HG02623 (cell line): ENCODE data around the gene FUT3.
"Not testable (repeated sequence)": the region's sequence is repeated elsewhere in the genome, so short reads cannot be mapped to it uniquely, and the experiment has no call there.

Experiments used
- ATAC-seq: cut with Tn5 transposase; IDR thresholded peaks from one replicate; pipeline ENCODE4 v1.9.1; 2021; ENCODE audit warnings: moderate library complexity; ENCODE audit not compliant: unreplicated experiment

The FUT3 gene

DNA sequence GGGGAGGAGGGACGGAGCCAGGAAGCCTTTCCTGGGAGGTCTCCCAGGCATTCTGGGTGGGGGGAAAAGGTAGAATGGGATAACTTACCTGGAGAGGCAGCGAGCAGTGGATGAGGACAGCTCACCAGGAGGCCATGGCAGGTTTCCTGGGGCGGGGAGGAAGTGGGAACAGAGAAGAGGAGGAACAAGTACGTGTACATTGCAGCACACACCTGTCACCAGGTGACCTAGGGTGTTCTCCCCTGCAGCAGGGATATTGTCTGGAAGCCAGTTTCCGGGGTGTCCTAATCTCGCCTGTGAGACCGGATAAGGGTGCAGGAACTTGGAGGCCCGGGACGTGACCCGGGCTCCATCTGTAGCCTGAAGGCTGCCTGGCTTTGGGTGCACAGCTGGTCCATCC, at the start of gene FUT3:
FUT3 (minus strand) TSS at position 148 of the 400 bp plus-strand sequence.
- ATAC-seq, result no peak

DNA sequence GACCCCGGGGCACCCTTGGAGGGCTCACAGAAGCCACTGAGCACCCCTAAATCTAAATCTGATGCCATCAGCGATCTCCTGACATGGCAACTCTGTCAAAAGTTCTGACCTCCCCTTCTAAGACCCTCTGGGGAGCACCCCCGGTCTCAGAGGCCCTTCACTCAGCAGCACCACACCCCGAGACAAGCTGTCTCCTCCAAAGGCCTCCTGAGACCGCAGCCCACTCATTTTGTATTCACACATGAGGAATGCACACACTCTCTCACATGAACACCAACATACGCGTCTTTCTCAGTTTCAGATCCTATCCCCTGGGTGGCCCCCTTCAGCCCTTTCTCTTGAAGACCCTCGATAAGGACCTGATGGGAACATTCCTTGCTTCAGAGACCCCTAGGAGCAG, 49.7 kb upstream of the FUT3 start:
- ATAC-seq, result no peak

DNA sequence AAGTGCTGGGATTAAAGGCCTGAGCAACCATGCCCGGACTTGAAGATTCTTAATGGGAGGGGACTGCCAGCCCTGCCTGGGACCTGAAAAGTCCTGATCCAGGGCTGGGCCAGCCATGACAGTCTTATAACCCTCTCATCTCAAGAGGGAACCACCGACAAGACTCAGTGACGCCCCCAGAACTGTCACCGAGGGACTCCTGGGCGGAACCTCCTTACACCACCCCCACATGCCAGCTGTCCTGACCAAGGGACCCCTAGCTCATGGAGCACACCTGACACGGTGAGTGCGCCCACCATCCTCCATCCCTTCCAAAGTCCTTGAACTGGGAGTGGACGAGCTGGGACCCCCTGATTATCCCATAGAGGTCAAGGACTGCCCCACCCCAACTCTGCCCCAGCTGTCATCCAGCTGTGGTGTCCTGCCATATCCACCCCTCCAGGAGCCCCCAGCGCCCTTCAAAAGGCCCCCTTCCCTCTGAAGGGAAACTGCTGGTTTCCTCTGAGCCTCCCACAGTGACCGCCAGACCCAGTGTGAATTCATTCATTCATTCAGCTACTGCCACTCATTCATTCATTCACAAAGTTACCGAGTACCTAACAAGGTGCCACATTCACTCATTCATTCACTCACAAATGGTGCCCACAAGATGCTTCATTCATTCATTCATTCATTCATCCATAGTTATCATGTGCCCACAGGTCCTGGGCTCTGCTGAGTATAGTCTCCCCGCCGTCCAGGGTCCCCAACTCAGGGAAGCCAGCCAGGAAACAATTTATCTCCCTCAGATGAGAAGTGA, 48.7 kb upstream of the FUT3 start:
- ATAC-seq, result no peak

DNA sequence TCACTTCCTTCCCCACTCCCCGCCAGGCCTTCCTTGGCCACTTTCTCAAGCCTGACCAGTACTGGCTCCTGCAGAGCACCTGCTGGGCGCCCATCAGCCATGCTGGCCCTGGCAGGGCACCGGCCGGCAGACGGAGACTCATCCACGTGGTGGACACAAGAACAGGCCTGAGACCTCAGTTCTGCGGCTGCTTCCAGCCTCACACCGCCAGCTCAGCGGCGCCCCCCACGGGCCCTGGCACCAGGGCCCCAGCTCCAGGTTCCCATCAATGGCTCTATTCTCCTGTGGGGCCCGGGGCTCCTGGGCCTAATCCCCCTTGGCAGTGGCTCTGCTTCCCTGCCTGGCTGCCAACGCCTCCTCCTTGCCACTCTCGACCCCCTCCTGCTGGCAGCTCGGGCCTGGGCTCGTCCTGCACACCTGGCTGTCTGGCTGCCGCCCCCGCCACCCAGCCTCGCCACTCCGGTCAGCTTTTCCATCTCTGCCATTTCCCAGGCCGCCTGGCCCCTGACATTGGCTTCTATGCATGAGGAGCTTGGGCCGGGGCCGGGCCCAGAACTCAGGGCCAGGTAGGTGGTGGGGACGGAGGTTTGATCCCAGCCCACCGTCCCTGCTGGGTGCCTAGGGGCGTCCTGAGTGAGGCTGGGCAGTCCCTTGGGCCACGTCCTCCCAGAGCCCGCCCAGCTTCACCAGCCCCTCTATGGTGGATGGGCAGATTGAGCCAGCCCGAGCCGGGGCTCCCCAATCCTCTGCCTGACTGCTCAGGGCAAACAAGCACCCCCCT, 46.1 kb upstream of the FUT3 start:
- ATAC-seq, result no peak

DNA sequence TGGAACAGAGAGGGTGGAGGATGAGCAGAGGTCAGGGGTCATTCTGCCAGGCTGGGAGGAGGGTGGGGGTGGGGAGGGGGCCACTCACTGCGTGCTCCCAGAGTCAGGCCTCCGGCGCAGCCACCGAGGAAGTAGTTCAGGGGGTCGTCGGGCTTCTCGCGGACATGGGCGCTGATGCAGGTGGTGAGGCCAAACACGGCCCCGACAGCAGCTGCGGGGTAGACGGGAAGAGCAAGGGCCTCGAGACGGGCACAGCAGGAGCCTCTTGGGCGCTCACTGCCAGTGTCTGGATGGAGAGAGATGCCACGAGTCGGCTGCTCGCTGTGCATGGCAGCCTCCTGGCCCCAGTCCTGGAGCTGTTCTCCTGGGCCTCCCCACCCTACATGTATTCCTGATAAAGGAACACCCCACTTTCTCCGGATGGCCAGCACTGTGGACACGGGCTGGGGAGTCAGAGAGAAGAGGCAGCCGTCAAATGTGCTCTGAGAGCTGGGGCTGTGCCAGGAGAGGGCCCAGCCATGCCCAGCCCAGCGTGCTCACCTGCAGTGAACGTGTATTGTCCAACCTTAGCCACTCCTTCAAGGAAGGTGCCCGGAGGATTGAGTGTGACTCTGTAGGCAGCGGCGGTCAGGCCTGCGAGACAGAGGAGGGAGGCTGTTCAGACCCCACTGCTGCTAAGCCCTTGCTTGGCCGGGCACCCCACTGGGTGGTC, 45.3 kb upstream of the FUT3 start:
- no peak for ATAC-seq

DNA sequence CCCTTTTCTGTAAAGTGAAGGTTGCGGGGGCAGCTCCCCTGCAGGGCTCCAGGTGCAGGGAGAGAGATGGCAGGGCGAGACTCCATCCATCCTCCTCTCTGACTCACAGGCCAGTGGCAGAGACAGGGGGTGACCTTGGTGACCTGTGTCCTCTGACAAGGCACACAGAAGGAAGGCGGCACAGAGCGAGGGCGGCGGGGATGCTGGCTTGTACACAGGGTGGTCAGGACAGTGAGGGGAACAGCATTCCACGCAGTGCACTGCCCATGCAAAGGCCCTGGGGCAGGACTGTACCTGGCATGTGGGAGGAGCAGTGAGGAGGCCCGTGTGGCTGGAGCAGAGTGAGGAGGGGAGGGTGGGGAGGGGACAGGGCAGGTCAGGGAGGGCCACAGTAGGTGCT, 44.6 kb upstream of the FUT3 start:
- no peak for ATAC-seq

DNA sequence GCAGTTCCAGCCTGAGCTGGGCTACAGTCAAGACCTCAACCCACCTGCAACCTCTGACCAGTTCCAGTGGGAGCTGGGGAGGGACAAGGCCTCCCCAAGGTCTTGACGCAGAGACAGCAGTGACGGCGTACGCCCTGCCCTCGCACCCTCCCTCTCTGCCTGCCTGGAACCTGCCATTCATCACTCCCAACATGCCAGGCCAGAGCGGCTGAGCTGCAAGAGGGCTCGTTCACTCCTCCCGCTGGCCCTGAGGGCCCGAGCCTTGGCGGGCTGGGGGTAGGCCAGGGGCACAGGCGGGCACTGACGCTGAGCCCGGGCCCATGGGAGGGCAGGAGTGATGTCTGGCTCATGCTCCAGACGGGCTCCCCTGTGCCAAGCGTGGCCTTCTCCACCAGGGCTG, 44.2 kb upstream of the FUT3 start:
- ATAC-seq, result no peak

DNA sequence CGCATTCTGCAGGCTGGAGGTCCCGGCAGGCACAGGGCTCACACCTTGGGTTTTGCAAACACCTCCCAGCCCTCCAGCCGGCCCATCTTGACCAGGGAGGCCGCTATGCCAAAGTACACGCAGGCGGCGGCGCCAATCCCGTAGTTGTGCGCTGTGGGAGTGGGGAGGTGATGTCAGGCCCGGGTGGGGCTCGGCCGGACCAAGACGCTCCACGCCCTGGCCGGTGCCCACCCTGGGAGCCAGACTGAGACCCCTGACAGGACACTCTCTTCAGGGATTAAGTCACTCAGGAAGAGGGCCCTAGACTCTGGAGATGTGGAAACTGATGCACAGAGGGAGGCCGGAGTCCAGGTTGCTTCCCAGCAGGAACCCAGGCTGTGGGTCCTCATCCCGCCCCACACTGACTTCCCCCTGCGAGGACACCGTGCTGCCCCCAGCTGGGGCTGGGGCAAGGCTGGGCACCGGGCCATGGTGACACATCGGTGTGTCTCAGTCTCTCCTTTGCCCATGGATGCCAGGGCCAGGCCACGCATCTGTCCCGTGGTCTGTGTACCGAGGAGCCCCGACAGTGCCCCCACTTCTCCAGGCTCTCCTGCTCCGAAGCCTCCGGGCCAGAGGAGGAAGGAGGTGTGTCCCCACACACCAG, 43.6 kb upstream of the FUT3 start:
- no peak for ATAC-seq

DNA sequence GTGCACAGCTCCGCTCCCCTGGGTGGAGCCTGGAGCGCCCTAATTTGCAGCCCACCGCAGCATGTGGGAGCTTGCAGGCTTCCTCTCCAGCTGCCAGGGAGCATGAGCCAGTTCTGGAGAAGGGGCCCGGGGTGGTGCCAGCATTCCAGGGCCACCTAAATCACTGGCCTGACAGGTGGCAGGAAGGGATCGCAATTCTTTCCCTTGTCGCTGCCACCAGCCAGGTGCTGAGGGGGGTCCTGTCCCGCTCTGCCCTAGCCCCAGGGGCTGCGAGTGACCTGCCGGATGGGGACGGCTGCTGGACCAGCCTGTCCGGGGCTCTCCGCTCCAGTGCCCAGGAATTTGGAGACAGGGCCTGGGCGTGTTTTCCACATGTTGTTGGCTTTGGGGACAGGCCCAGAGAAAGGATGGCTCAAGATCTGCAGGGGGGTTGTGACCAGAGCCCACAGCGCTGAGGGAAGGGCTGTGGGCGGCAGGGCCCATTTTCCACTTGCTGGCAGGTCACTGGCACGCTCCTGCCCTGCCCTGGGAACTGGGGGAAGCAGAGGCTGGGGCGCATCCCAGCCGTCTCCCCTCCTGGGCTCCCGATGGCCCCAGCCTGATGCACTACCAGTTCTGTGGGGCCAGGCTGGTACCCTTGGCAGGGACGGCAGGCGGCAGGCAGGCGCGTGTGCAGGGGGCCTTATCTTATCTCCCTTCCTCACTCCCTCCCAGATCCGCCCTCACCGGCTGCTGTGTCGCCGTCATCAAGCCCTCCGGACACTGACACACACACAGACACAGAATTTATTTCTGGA, 42.9 kb upstream of the FUT3 start:
- no peak for ATAC-seq

DNA sequence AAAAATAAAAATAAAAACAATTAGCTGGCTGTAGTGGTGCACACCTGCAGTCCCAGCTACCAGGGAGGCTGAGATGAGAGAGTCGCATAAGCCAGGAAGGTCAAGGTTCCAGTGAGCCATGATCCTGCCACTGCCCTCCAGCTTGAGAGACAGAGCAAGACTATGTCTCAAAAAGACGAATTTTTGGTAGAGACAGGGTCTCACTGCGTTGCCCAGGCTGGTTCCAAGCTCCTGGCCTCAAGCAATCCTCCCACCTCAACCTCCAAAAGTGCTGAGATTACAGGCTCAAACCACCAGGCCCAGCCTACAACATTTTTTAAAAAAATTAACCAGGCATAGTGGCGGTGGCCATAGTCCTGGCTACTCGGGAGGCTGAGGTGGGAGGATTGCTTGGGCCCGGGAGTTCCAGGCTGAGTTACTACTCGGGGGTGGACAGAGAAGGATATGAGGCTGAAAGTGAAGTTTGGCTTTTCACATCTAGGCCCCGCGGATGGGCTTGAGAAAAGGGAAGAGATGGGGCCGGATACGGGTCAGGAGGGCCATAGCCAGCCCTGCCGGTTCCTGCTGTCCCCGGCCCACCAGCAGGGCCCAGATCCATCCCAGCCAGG, 42.2 kb upstream of the FUT3 start:
- no peak for ATAC-seq

DNA sequence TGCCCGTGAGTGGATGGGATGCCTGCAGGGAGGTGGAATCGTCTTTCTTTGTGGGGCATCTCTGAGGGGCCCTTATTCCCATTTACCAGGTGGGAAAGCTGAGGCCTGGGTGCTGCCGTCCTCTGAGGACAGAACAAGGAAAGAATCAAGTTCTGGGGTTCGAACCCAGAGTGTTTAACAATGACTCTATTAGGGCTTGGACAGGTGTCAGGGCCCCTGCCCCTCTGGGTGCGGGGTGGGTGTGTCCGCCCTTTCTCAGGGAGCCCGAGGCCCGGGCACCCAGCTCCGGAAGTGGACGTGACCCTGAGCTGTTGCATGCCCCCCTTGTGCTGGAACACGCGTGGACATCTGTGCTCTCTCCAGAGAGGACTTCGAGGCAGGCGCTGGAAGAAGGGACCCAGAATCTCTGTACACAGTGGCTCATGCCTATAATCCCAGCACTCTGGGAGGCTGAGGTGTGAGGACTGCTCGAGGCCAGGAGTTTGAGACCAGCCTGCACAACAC, 41.6 kb upstream of the FUT3 start:
- ATAC-seq, result no peak

DNA sequence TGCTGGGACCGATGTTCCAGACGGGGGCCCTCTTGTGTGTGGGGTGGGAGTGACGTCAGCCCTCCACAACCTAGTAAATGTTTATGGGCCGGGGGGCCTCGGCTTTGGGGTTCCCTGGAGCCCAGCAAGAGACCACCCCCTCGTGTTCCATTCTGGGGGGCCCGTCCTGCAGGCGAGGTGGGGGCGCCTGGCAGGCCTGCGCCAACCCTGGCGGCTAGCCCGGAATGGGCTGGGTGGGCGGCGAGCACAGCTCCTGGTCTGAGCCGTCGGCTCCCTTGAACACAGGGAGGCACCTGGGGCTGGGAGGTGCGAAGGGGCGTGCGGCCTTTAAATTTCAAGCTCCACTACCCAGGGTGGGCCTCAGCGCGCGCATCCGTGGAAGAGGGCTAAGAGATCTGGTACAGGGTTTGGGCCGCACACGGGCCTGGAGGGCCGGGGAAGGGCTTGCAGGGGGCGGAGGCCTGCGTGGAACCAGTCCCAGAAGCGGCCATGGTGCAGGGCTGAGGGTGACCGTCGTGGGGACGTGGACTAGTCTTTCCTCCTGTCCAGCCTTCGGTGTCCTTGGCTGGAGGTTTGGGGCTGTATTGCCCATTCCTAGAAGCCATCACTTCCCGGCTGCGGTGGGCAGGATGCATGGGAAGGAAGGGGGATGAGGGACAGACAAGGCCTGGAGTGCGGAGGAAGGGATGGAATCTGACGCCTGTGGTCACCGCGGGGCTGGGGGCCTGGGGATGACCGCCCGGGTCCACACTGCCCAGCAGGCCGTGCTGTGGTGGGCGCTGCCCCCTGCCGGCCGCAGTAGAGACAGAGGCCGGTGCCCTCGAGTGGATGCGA, 40.9 kb upstream of the FUT3 start:
- no peak for ATAC-seq

DNA sequence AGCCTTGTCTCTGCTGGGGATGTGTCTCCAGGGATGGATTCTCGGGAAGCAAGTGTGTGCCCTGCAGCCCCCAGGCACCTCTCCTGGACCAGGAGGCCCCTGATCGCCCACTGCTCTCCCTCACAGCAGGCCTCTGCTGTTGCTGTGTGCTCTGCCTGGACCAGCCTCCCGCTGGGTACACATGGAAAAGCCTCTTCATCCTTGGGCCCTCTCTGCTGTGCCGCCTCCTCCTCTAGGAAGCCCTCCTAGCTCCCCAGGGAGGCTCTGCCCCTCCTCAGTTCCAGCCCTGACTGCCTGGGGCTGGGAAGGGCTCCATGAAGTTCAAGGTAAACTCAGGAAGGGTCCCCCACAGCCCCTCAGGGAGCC, 40.3 kb upstream of the FUT3 start:
- ATAC-seq, result no peak

DNA sequence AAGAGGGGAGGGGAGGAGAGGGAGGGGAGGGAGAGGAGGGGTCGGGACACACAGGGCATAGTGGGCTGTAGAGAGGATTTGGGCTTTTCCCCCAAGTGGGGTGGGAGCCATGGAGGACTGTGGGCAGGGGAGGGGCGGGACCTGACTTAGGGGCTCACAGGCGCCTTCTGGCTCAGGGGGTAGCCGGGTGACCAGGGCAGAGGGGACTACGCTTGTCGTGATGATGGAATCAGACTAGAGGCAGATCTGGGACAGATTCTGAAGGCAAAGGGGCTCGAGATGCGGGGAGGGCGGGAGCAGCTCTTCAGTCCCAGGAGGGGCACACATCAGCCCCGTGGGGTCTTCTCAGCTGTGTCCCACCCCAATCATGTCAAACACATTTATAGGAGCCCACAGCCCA, 38.9 kb upstream of the FUT3 start:
- no peak for ATAC-seq

DNA sequence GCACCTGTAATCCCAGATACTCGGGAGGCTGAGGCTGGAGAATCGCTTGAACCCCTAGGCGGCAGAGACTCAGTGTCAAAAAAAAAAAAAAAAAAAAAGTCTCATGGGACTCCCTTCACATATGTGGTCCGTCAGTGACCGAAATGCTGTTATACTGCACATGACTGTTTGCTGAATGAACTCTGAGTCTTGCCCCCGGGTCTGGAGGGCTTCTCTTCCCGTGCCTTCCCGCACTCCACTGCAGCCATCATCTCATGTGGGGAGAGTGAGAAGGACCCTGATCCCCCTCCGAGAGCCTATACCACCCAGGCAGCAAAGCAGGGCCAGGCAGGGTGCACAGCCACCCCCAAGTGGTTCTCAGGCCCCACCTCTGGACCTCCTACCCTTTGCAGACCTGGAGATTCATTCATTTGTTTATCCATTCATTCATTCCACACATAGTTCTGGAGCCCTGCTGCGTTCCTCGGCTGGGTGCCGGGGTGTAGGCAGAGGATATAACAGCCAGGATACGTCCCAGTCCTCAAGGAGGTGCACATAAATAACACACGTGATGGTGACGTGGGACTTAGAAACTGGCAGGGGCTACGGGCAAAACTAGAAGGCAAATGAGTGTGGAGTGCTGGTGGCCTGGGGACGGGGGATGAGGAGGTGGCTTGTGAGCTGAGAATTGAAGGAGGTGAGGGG, 38.2 kb upstream of the FUT3 start:
- ATAC-seq, result no peak

DNA sequence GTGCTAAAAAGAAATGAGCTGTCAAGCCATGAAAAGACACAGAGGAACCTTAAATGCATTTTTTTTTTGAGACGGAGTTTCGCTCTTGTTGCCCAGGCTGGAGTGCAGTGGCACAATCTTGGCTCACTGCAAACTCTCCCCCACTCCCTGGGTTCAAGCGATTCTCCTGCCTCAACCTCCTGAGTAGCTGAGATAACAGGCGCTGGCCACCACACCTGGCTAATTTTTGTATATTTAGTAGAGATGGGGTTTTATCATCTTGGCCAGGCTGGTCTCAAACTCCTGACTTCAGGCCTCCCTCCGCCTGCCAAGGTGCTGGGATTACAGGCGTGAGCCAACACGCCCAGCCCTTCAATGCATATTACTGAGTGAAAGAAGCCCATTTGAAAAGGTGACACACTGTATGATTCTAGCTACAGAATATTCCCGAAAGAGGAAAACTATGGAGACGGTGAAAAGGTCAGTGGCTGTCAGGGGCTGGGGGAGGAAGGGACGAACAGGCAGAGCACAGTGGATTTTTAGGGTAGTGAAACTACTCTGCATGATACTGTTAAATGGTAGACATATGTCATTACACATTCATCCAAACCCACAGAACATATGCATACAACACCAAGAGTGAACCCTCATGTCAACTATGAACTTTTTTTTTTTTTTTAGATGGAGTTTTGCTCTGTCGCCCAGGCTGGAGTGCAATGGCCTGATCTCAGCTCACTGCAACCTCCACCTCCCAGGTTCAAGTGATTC, 33.0 kb upstream of the FUT3 start:
- not testable (repeated sequence) for ATAC-seq

DNA sequence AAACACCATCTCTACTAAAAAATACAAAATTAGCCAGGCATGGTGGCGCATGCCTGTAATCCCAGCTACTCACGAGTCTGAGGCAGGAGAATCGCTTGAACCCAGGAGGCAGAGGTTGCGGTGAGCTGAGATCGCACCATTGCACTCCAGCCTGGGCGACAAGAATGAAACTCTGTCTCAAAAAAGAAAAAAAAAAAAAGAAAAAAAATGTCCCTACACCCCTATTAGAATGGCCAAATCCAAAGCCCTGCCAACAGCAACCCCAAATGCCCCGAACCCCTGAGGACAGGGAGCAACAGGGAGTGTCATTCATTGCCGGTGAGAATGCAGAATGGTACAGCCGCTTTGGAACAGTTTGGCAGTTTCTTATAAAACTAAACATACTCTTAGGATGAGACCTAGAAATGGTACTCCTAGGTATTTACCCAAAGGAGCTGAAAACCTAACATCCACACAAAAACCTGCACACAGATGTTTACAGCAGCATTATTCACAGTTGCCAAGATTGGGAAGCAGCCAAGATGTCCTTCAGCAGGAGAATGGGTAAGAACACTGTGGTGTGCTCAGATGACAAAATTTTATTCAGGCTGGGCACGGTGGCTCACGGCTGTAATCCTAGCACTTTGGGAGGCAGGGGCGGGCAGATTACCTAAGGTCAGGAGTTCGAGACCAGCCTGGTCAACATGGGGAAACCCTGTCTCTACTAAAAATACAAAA, 32.1 kb upstream of the FUT3 start:
- not testable (repeated sequence) for ATAC-seq
